ENCODE data around the gene NLGN4Y. TPM values are rescaled to one million over a fixed set of nuclear protein-coding genes. Genes with fewer than 3 reads are reported as not detected.

Gene NLGN4Y
- total RNA-seq, 1 donor from 2014 or later, result not detected

DNA sequence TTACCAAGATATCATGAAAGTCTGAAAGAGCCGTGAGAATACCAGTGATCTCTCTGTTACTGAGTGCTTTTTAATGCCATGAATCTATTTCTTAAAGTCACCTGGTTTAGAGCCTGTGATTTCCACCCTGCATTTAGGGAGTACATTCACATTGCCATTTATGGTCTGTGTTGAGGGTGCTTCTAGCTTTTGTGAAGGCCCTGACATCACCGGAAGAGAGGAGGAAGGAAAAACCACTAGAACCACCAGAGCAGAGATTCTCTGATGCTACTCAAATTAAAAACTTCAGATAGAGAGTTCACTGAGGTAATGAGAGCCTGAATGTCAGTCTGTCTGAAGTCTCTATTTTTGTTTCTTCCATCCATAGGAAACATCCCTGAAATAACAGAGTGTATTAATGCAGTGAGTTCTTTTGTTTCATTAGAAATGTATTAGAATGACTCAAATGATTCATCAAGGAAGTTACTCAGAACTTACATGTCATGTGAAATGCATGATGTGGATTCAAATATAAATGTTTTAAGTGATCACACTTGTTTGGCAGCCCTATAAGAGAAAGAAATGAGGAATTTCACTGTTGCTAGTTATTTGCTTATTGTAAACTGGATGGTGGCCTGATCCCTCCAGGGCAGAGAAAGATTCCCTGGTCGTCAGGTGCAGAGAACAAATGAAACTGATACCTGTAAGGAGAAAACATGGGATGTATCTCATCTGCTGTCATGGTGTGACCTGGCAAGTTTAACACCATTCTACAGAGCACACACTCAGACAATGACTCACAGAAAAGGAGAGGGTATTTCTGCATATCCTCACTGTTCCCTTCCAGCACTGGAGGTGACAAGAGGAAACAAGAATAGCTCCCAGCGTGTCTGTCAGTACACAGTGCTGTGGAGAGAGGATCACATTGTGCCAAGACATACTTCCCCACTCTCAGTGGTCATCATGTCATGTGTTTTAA is 310.1 kb downstream of the NLGN4Y start:
- no peak overlapping the region for H3K9ac ChIP-seq
- no peak for DNase-seq (ENCODE audit: low spot score)
- no peak overlapping the region for H3K27ac ChIP-seq
- H3K4me3 ChIP-seq, result no peak overlapping the region
- H3K36me3 Mint-ChIP-seq, result no peaks in the 10 kb centered on the region
- no peaks in the 10 kb centered on the region for H3K27me3 Mint-ChIP-seq (ENCODE audit: insufficient read depth, low read depth)
- H3K4me2 ChIP-seq, result no peak overlapping the region
- H3K4me1 Mint-ChIP-seq, result no peaks in the 10 kb centered on the region
- no peaks in the 10 kb centered on the region for H3K4me1 ChIP-seq
- no peaks in the 10 kb centered on the region for H3K79me2 ChIP-seq (ENCODE audit: low read depth)
- TF ChIP-seq EZH2 (IDR thresholded peaks at IDR 0.05) (no peak), CTCF (IDR thresholded peaks at IDR 0.05) (no peak), EZH2phosphoT487 (IDR thresholded peaks at IDR 0.05) (no peak)
- no peaks in the 10 kb centered on the region for H3K9me3 Mint-ChIP-seq
- no peak overlapping the region for H2AFZ ChIP-seq (replicated peaks)
- H3K4me3 Mint-ChIP-seq, result no peak overlapping the region
- H3K36me3 ChIP-seq, result no peaks in the 10 kb centered on the region
- no peaks in the 10 kb centered on the region for H3K27me3 ChIP-seq
- no peaks in the 10 kb centered on the region for H4K20me1 ChIP-seq (ENCODE audit: low read depth)
- no peak overlapping the region for H3K27ac Mint-ChIP-seq
- H3K9me3 ChIP-seq (ENCODE audit: low read depth), result no peaks in the 10 kb centered on the region
- no peaks in the 10 kb centered on the region for H3F3A ChIP-seq (ENCODE audit: low read depth)

- H3K27me3 Mint-ChIP-seq (ENCODE audit: insufficient read depth, low read depth), result no peaks in the 10 kb centered on the region
- H2AFZ ChIP-seq (replicated peaks), result no peak overlapping the region
- no peak overlapping the region for H3K27ac ChIP-seq
- H3K9ac ChIP-seq, result no peak overlapping the region
- no peaks in the 10 kb centered on the region for H3K36me3 ChIP-seq
- H3F3A ChIP-seq (ENCODE audit: low read depth), result no peaks in the 10 kb centered on the region
- H3K79me2 ChIP-seq (ENCODE audit: low read depth), result no peaks in the 10 kb centered on the region
- no peaks in the 10 kb centered on the region for H3K4me1 Mint-ChIP-seq
- no peak overlapping the region for H3K27ac Mint-ChIP-seq
- H3K4me3 Mint-ChIP-seq, result no peak overlapping the region
- H3K4me2 ChIP-seq, result no peak overlapping the region
- H3K9me3 ChIP-seq (ENCODE audit: low read depth), result no peaks in the 10 kb centered on the region
- no peaks in the 10 kb centered on the region for H3K27me3 ChIP-seq
- no peak for DNase-seq (ENCODE audit: low spot score)
- H3K4me1 ChIP-seq, result no peaks in the 10 kb centered on the region
- no peak overlapping the region for H3K4me3 ChIP-seq
- no peaks in the 10 kb centered on the region for H3K36me3 Mint-ChIP-seq
- H4K20me1 ChIP-seq (ENCODE audit: low read depth), result no peaks in the 10 kb centered on the region
- no peak for TF ChIP-seq CTCF (IDR thresholded peaks at IDR 0.05)
- no peak for TF ChIP-seq EZH2 (IDR thresholded peaks at IDR 0.05)
- TF ChIP-seq EZH2phosphoT487 (IDR thresholded peaks at IDR 0.05), result no peak
- H3K9me3 Mint-ChIP-seq, result no peaks in the 10 kb centered on the region
Observed at GRCh38 chrY:14837466-14837865, 313.1 kb downstream of the NLGN4Y start.

- Histone ChIP-seq H3F3A (ENCODE audit: low read depth) (no peaks in the 10 kb centered on the region), H3K9me3 (ENCODE audit: low read depth) (no peaks in the 10 kb centered on the region), H3K27ac (no peak overlapping the region), H3K4me2 (no peak overlapping the region), H4K20me1 (ENCODE audit: low read depth) (no peaks in the 10 kb centered on the region), H2AFZ (replicated peaks) (no peak overlapping the region), H3K36me3 (no peaks in the 10 kb centered on the region), H3K4me3 (no peak overlapping the region), H3K9ac (no peak overlapping the region), H3K27me3 (no peaks in the 10 kb centered on the region), H3K79me2 (ENCODE audit: low read depth) (no peaks in the 10 kb centered on the region), H3K4me1 (no peaks in the 10 kb centered on the region)
- Mint-ChIP-seq H3K4me3 (no peak overlapping the region), H3K4me1 (no peaks in the 10 kb centered on the region), H3K36me3 (no peaks in the 10 kb centered on the region), H3K27me3 (ENCODE audit: insufficient read depth, low read depth) (no peaks in the 10 kb centered on the region), H3K27ac (no peak overlapping the region), H3K9me3 (no peaks in the 10 kb centered on the region)
- no peak for TF ChIP-seq CTCF (IDR thresholded peaks at IDR 0.05)
- TF ChIP-seq EZH2phosphoT487 (IDR thresholded peaks at IDR 0.05), result no peak
- no peak for TF ChIP-seq EZH2 (IDR thresholded peaks at IDR 0.05)
- no peak for DNase-seq (ENCODE audit: low spot score)
Observed at GRCh38 chrY:14850734-14851133, 326.4 kb downstream of the NLGN4Y start.

Data from neural progenitor cell (in vitro differentiated cells).